OCI-LY7 (cell line): ENCODE results near the gene PLEKHM3.
"Not testable (repeated sequence)": the region's sequence is repeated elsewhere in the genome, so short reads cannot be mapped to it uniquely, and the experiment has no call there.

Experiments used
- CTCF ChIP-seq: fragments of 200-600 bp; sonication (generic); conservative IDR thresholded peaks from 2 replicates; pipeline ENCODE4 v1.5.1; 2014; ENCODE audit warnings: mild to moderate bottlenecking, antibody characterized with exemption, low read length, moderate library complexity, mixed read lengths
- EZH2phosphoT487 ChIP-seq: fragments of 200-600 bp; sonication (generic); IDR thresholded peaks from 2 replicates; pipeline ENCODE4 v1.6.1; 2018; ENCODE audit warnings: low read depth, borderline replicate concordance, mild to moderate bottlenecking, mixed run types, antibody characterized with exemption, low read length, moderate library complexity, mixed read lengths

GRCh38 chr2:207949245-207949644 is 76.1 kb downstream of the PLEKHM3 start:
- not testable (repeated sequence) for TF ChIP-seq CTCF, EZH2phosphoT487
